Upper lobe of right lung (tissue), 1 donor: ENCODE results near the gene RNF215. TPM values are rescaled to one million over a fixed set of nuclear protein-coding genes. Genes with fewer than 3 reads are reported as not detected.
A peak's percentile ranks its signal among the peaks of the same experiment; 100 is the strongest.

Source experiments
- ATAC-seq: fragments of 200-7000 bp; cut with Tn5 transposase; one replicate; pipeline ENCODE4 v1.9.1; 2020; ENCODE audit warnings: mild to moderate bottlenecking, moderate library complexity
- DNase-seq: peaks from one replicate; pipeline ENCODE4 v3.0.0-alpha.2; 2020
- H3K27ac ChIP-seq: fragments of 200-600 bp; one replicate; pipeline ENCODE4 v1.8.0; 2022
- H3K27me3 ChIP-seq: fragments of 200-600 bp; one replicate; pipeline ENCODE4 v1.8.0; 2022; ENCODE audit warnings: mild to moderate bottlenecking
- H3K36me3 ChIP-seq: fragments of 200-600 bp; one replicate; pipeline ENCODE4 v1.8.0; 2022
- H3K4me1 ChIP-seq: fragments of 200-600 bp; one replicate; pipeline ENCODE4 v1.8.0; 2022
- H3K4me3 ChIP-seq: fragments of 200-600 bp; one replicate; pipeline ENCODE4 v1.8.0; 2022; ENCODE audit warnings: mild to moderate bottlenecking
- H3K9me3 ChIP-seq: fragments of 200-600 bp; one replicate; pipeline ENCODE4 v1.8.0; 2022
- intact Hi-C: fragments of 100-400 bp; cut with DNase I; formaldehyde crosslinking; loops from one replicate; pipeline ENCODE4 v1.11.0; 2022
- total RNA-seq: library from RNA; stranded (reverse); fragmentation: NEBNext Ultra II Directional; extraction: Animal tissue kit (Norgen Biotek cat#: 25700); gene quantifications from one replicate; pipeline ENCODE4 v1.2.1, GENCODE V29; 2021
- TF ChIP-seq, protein P1 (sequence below): fragments of 200-600 bp; IDR thresholded peaks from one replicate; pipeline ENCODE4 v1.8.0; 2022; ENCODE audit warnings: antibody characterized with exemption
- donor health status: DM: no; HTN: yes; CAD: no; lungs with severe emphysema.

RNF215 gene
- total RNA-seq, 1 donor from 2014 or later = 16.5 TPM

DNA sequence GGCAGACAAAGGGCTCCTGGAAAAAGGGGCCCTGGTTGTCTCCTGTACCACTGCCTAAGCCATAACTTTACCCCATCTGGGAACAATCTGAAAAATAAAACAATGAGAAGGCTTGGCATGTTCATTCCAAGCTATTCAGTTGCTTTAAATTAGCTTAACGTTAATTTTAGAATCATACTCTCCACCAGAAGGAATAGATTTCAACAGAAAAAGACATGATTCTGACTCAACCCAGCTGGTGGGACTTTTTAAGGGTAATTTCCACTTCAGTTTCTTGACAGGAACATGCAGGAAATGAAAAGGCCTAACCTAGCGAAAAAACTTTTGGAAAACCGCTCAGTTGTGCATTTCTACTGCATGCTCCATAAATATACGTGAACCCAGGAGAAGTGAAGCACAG is 38.4 kb downstream of the RNF215 start:
- intact Hi-C loops = no loop called here
- Histone ChIP-seq H3K27me3 (no peaks in the 10 kb centered on the region), H3K27ac (peak overlapping the region; percentile 34), H3K4me3 (no peak overlapping the region), H3K9me3 (no peaks in the 10 kb centered on the region), H3K36me3 (peaks cover 93% of the 10 kb centered on the region), H3K4me1 (peaks cover 29% of the 10 kb centered on the region)
- ATAC-seq (no peak), DNase-seq (no peak)
- TF ChIP-seq, protein P1, sequence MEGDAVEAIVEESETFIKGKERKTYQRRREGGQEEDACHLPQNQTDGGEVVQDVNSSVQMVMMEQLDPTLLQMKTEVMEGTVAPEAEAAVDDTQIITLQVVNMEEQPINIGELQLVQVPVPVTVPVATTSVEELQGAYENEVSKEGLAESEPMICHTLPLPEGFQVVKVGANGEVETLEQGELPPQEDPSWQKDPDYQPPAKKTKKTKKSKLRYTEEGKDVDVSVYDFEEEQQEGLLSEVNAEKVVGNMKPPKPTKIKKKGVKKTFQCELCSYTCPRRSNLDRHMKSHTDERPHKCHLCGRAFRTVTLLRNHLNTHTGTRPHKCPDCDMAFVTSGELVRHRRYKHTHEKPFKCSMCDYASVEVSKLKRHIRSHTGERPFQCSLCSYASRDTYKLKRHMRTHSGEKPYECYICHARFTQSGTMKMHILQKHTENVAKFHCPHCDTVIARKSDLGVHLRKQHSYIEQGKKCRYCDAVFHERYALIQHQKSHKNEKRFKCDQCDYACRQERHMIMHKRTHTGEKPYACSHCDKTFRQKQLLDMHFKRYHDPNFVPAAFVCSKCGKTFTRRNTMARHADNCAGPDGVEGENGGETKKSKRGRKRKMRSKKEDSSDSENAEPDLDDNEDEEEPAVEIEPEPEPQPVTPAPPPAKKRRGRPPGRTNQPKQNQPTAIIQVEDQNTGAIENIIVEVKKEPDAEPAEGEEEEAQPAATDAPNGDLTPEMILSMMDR = no peak

DNA sequence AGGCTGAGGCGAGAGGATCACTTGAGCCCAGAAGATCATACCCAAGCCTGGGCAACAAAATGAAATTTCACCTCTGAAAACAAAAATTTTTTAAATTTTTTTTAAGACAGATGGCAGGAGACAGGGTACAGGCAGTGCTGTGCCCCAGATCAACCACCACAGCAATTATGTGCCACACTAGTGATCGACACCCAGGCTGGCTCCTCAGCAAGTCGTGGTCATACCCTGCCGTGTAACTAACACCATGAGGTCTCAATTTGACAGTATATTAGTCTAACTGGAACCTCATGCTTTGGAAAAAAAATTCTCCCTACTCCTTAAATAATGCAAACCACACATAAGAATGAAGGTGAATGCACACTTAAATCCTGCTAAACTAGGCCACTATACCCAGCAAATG is 38.8 kb downstream of the RNF215 start:
- TF ChIP-seq, protein P1 = no peak
- peaks cover 97% of the 10 kb centered on the region for H3K36me3 ChIP-seq
- H3K4me3 ChIP-seq = no peak overlapping the region
- no peaks in the 10 kb centered on the region for H3K9me3 ChIP-seq
- DNase-seq = no peak
- H3K27me3 ChIP-seq = no peaks in the 10 kb centered on the region
- intact Hi-C loops = no loop called here
- no peak for ATAC-seq
- H3K4me1 ChIP-seq = peaks cover 27% of the 10 kb centered on the region
- H3K27ac ChIP-seq = peak overlapping the region; percentile 34

DNA sequence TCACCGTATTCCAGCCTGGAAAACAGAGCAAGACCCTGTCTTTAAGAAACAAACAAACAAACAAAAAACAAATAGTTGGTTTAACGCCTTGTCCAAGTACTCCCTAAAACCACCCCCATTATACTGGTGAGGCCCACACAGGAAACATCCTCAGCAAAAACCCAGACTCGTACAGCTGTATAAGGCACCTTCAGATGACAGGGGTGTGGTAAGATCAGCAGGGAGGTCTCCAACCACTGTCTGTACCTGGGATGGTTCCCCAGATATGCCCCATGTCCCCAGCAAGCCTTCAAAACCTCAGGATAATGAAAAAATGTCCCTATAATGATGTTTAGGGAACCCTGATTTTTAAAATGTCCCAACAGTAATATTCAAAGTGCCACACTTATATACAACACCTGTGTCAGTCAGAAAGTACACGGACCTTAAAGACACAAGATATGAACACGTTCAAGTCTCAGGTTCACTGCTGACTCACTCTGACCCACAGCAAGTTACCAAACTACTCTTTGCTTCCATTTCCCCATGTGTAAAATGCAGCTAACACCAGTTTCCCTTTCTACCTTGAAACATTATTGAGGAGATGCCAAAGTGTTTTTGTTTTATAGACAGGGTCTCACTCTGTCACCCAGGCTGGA is 39.8 kb downstream of the RNF215 start:
- intact Hi-C loops = no loop called here
- no peak overlapping the region for H3K4me3 ChIP-seq
- DNase-seq (no peak), ATAC-seq (no peak)
- H3K27me3 ChIP-seq = no peaks in the 10 kb centered on the region
- no peaks in the 10 kb centered on the region for H3K9me3 ChIP-seq
- H3K4me1 ChIP-seq = peaks cover 22% of the 10 kb centered on the region
- H3K36me3 ChIP-seq = peaks cover 100% of the 10 kb centered on the region
- H3K27ac ChIP-seq = no peak overlapping the region
- TF ChIP-seq, protein P1 = no peak

DNA sequence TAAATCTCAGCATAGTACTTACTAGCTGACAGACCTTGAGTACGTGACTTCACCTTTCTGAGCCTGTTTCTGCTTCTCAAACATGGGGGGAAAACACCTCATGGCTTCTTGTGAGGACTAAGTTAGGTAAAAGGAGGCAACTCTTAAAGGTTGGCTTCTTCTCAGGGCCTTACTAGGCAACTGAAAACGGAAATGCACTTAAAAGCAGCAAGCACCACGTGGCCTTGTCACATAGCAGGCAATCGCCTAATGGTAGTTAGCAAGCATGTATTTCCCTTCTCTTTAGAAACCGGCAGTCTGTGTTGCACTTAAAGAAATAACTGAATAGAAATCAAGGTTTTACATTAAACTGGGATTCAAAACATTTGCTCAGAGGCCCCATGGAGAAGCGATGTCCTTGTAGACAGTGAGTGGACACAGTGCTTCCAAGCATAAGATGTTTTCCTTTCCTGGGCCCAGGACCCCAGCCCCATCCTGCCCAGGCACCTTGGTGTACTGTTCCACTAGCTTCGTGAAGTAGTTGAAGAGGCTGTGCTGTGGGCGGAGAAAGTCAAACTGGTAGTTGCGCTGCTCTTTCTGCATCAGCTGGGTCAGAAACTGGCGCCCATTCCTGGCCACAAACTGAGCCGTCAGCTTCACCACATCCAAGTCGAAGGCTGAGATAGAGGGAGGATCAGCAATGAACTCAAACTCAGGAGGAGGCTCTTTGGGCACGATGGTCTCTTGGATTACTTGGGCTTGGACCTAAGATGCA is 42.6 kb downstream of the RNF215 start:
- H3K4me3 ChIP-seq = no peak overlapping the region
- H3K4me1 ChIP-seq = peaks cover 19% of the 10 kb centered on the region
- TF ChIP-seq, protein P1 = no peak
- ATAC-seq (no peak), DNase-seq (no peak)
- H3K9me3 ChIP-seq = no peaks in the 10 kb centered on the region
- no peaks in the 10 kb centered on the region for H3K27me3 ChIP-seq
- no peak overlapping the region for H3K27ac ChIP-seq
- intact Hi-C loops = no loop called here
- peaks cover 100% of the 10 kb centered on the region for H3K36me3 ChIP-seq

DNA sequence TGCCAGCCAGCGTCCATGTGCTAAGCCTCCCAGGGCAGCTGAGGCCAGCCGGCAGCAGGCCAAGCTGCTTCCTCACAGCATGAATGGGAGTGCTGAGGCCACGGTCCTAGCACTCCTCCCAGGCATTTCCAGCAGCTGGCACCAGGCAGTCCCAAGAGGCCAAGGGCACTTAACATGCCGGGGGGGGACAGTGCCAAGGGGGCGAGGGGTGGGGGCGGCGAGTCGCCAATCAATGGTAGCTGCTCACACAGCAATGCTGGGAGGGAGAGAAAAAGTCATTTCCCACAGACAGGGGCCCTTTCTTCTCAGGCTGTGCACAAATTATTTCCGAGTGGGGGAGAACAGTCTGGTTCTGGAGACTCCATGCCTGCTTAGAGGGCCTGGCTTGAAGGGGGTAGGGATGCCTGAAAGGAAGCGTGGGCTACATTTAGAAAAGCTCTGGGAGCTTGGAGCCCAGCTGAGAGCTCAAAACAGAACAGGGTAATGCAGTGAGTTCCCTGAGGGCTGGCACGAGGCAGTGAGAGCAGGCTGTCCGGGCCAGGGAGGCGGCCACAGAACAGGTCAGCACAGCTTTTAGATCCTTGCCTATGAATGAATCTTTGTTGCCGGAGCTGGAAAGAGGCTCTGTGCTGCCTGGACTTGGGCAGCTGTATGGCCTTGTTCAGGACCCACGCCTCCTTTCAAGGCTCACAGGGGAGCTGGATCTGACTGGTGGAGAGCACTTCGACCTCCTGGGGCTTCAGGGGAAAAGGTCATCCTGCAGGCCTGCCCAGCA is 46.1 kb downstream of the RNF215 start:
- Histone ChIP-seq H3K36me3 (peaks cover 100% of the 10 kb centered on the region), H3K4me1 (no peaks in the 10 kb centered on the region), H3K9me3 (no peaks in the 10 kb centered on the region), H3K4me3 (no peak overlapping the region), H3K27me3 (no peaks in the 10 kb centered on the region), H3K27ac (no peak overlapping the region)
- DNase-seq (no peak), ATAC-seq (peak; percentile 21)
- intact Hi-C loops = no loop called here
- TF ChIP-seq, protein P1 = no peak
